C1 segment of cervical spinal cord (tissue), 14 donors: ENCODE results near the gene TOP2B.
A peak's percentile ranks its signal among the peaks of the same experiment; 100 is the strongest.

ENCODE experiments used
- DNase-seq, 14 donors: peaks; one replicate each; lab custom pipeline; 2025; lab: John Stamatoyannopoulos, UW

TOP2B gene

GRCh38 chr3:25583343-25583742, 81.4 kb downstream of the TOP2B start:
- no peak for DNase-seq

GRCh38 chr3:25582242-25582641, 82.5 kb downstream of the TOP2B start:
- DNase-seq: no peak

GRCh38 chr3:25581823-25582222, 82.9 kb downstream of the TOP2B start:
- DNase-seq: no peak

GRCh38 chr3:25581335-25581734, 83.4 kb downstream of the TOP2B start:
- DNase-seq: no peak

- DNase-seq: no peak
These were observed 84.2 kb downstream of the TOP2B start for GRCh38 chr3:25580534-25580933.

- no peak for DNase-seq
These were observed 86.6 kb downstream of the TOP2B start for GRCh38 chr3:25578059-25578458.

- DNase-seq: no peak
These were observed 87.8 kb downstream of the TOP2B start for GRCh38 chr3:25576831-25577454.

- DNase-seq: no peak
These were observed 88.6 kb downstream of the TOP2B start for GRCh38 chr3:25576146-25576545.

GRCh38 chr3:25575001-25575400, 89.7 kb downstream of the TOP2B start:
- DNase-seq: no peak

GRCh38 chr3:25574172-25574765, 90.4 kb downstream of the TOP2B start:
- no peak for DNase-seq

- DNase-seq: peak in 1 of 14 donors; percentile 26
These were observed 91.1 kb downstream of the TOP2B start for GRCh38 chr3:25573386-25574171.

GRCh38 chr3:25572919-25573385, 91.8 kb downstream of the TOP2B start:
- DNase-seq: no peak

- no peak for DNase-seq
These were observed 92.4 kb downstream of the TOP2B start for GRCh38 chr3:25572336-25572735.

- DNase-seq: no peak
These were observed 93.4 kb downstream of the TOP2B start for GRCh38 chr3:25571285-25571684.

- DNase-seq: no peak
These were observed 96.1 kb downstream of the TOP2B start for GRCh38 chr3:25568525-25569078.

- DNase-seq: no peak
These were observed 96.7 kb downstream of the TOP2B start for GRCh38 chr3:25567806-25568524.

- no peak for DNase-seq
These were observed 97.3 kb downstream of the TOP2B start for GRCh38 chr3:25567388-25567787.

GRCh38 chr3:25566358-25566920, 98.3 kb downstream of the TOP2B start:
- DNase-seq: no peak

- no peak for DNase-seq
These were observed 98.9 kb downstream of the TOP2B start for GRCh38 chr3:25565807-25566206.

GRCh38 chr3:25564075-25564474, 100.6 kb downstream of the TOP2B start:
- no peak for DNase-seq

- DNase-seq: no peak
These were observed 101.1 kb downstream of the TOP2B start for GRCh38 chr3:25563601-25564000.
